NCI-H526 (cell line): ENCODE results near the gene TMEM47.

Experiments used
- DNase-seq, 2 experiments: peaks; one replicate each; lab custom pipeline; 2025; lab: John Stamatoyannopoulos, UW

The TMEM47 gene

GRCh38 chrX:34585561-34585960 lies 71.5 kb downstream of the TMEM47 start:
- DNase-seq: no peak

GRCh38 chrX:34584781-34585180 lies 72.3 kb downstream of the TMEM47 start:
- DNase-seq: no peak

- DNase-seq: no peak
Observed at GRCh38 chrX:34580069-34580468, 77.0 kb downstream of the TMEM47 start.

- DNase-seq: peak in 1 of 2 experiments; percentile 23
Observed at GRCh38 chrX:34578237-34578636, 78.8 kb downstream of the TMEM47 start.
